Trophoblast cell (in vitro differentiated cells and primary cell): ENCODE results near the gene CNTFR.

ENCODE experiments used
- DNase-seq, 2 donors: peaks; one replicate each; pipeline ENCODE4 v3.0.0-alpha.2; 2016
- H2AFZ ChIP-seq: 2 replicates; pipeline ENCODE4 v1.6.1; 2013; ENCODE audit warnings: low read length, moderate library complexity, mild to moderate bottlenecking; ENCODE audit not compliant: insufficient read depth, poor library complexity
- H2AK5ac ChIP-seq: 2 replicates; pipeline ENCODE4 v1.6.1; 2013; ENCODE audit warnings: mild to moderate bottlenecking, low read length
- H2BK120ac ChIP-seq: 2 replicates; pipeline ENCODE4 v1.6.1; 2013; ENCODE audit warnings: low read length, mild to moderate bottlenecking, moderate library complexity; ENCODE audit not compliant: insufficient read depth, poor library complexity
- H2BK12ac ChIP-seq: 2 replicates; pipeline ENCODE4 v1.6.1; 2013; ENCODE audit warnings: mild to moderate bottlenecking, low read length, moderate library complexity
- H2BK5ac ChIP-seq: 2 replicates; pipeline ENCODE4 v1.6.1; 2013; ENCODE audit warnings: low read length, low read depth, moderate library complexity, mild to moderate bottlenecking; ENCODE audit not compliant: poor library complexity
- H3K14ac ChIP-seq: 2 replicates; pipeline ENCODE4 v1.6.1; 2013; ENCODE audit warnings: mild to moderate bottlenecking, low read length
- H3K18ac ChIP-seq: 2 replicates; pipeline ENCODE4 v1.6.1; 2013; ENCODE audit warnings: mild to moderate bottlenecking, low read length
- H3K23ac ChIP-seq: 2 replicates; pipeline ENCODE4 v1.6.1; 2013; ENCODE audit warnings: low read length
- H3K27ac ChIP-seq: 2 replicates; pipeline ENCODE4 v1.5.1; 2013; ENCODE audit warnings: low read depth, mild to moderate bottlenecking, inconsistent platforms, low read length, moderate library complexity
- H3K27me3 ChIP-seq: 2 replicates; pipeline ENCODE4 v1.6.1; 2013; ENCODE audit warnings: inconsistent platforms, mild to moderate bottlenecking, low read length, moderate library complexity; ENCODE audit not compliant: insufficient read depth
- H3K36me3 ChIP-seq, 2 experiments: 1 replicate in 1 of 2; 2 replicates in 1 of 2; pipeline ENCODE4 v1.6.1; 2013; ENCODE audit warnings: low read length in 2 of 2, mild to moderate bottlenecking in 2 of 2, moderate library complexity in 1 of 2; ENCODE audit not compliant: insufficient read depth in 2 of 2, control insufficient read depth in 1 of 2
- H3K4ac ChIP-seq: 2 replicates; pipeline ENCODE4 v1.6.1; 2013; ENCODE audit warnings: low read depth, mild to moderate bottlenecking, low read length, moderate library complexity
- H3K4me1 ChIP-seq, 2 experiments: 1 replicate in 1 of 2; 2 replicates in 1 of 2; pipeline ENCODE4 v1.6.1; 2013; ENCODE audit warnings: low read length in 2 of 2, mild to moderate bottlenecking in 2 of 2, moderate library complexity in 1 of 2; ENCODE audit not compliant: insufficient read depth in 2 of 2, control insufficient read depth in 1 of 2
- H3K4me2 ChIP-seq: 2 replicates; pipeline ENCODE4 v1.6.1; 2013; ENCODE audit warnings: inconsistent platforms, mild to moderate bottlenecking, low read length, moderate library complexity
- H3K4me3 ChIP-seq: 2 replicates; pipeline ENCODE4 v1.5.1; 2013; ENCODE audit warnings: mild to moderate bottlenecking, low read depth, low read length, inconsistent platforms
- H3K79me1 ChIP-seq: one replicate; pipeline ENCODE4 v1.6.1; 2013; ENCODE audit warnings: low read length
- H3K79me2 ChIP-seq: 2 replicates; pipeline ENCODE4 v1.6.1; 2013; ENCODE audit warnings: low read length, mild to moderate bottlenecking; ENCODE audit not compliant: control insufficient read depth, insufficient read depth, poor library complexity
- H3K9ac ChIP-seq: 2 replicates; pipeline ENCODE4 v1.6.1; 2013; ENCODE audit warnings: mild to moderate bottlenecking, low read length
- H3K9me3 ChIP-seq: 2 replicates; pipeline ENCODE4 v1.6.1; 2013; ENCODE audit warnings: low read depth, mild to moderate bottlenecking, control low read depth, inconsistent platforms, low read length; ENCODE audit not compliant: insufficient read depth
- H4K12ac ChIP-seq: 2 replicates; pipeline ENCODE4 v1.6.1; 2013; ENCODE audit warnings: low read depth, mild to moderate bottlenecking, low read length, moderate library complexity
- H4K8ac ChIP-seq: 2 replicates; pipeline ENCODE4 v1.6.1; 2013; ENCODE audit warnings: low read depth, mild to moderate bottlenecking, low read length, moderate library complexity
- H4K91ac ChIP-seq: one replicate; pipeline ENCODE4 v1.6.1; 2013; ENCODE audit warnings: low read depth, mild to moderate bottlenecking, low read length, moderate library complexity
- WGBS: extraction: QIAGEN DNeasy Blood & Tissue Kit; methylation state at CpG from one replicate; pipeline ENCODE4 v1.1.7; 2013; ENCODE audit warnings: missing lambda C conversion rate; ENCODE audit not compliant: insufficient read length, insufficient coverage; ENCODE audit errors: extremely low coverage; 5-methylcytosine and 5-hydroxymethylcytosine counted together

Gene CNTFR

DNA sequence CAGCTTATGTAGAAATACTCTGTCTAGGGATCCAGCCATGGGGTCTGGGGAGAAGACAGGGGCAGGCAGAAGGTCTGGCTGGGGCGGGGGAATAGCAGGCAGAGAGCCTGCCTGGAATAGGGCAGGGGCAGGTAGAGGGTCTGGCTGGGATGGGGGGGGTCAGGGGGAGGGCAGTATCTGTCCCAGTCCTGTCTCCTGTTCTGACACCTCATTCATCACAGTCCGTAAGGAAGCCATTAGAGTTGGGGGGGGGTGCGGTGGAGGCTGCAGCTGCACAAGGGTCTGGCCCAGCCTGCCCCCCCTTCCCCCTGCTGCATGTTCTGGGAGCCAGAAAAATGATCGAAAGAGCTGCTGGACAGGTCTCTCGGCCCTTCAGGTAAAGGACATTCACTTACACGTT, 32.6 kb downstream of the CNTFR start:
- H3K9me3 ChIP-seq = peaks cover 6% of the 10 kb centered on the region
- H2AFZ ChIP-seq = no peak overlapping the region
- no peak overlapping the region for H3K18ac ChIP-seq
- no peak overlapping the region for H3K9ac ChIP-seq
- no peak for DNase-seq
- H3K14ac ChIP-seq = no peak overlapping the region
- no peak overlapping the region for H4K8ac ChIP-seq
- no CpG with 5 or more reads among the region's 6 CpGs for WGBS
- no peak overlapping the region for H2BK5ac ChIP-seq
- H4K12ac ChIP-seq = no peak overlapping the region
- peaks cover 0 to 6% of the 10 kb centered on the region in 2 experiments for H3K4me1 ChIP-seq
- no peaks in the 10 kb centered on the region for H3K27me3 ChIP-seq
- H3K79me2 ChIP-seq = no peaks in the 10 kb centered on the region
- no peak overlapping the region for H4K91ac ChIP-seq
- H3K4me2 ChIP-seq = no peak overlapping the region
- no peak overlapping the region for H2BK12ac ChIP-seq
- H3K23ac ChIP-seq = no peak overlapping the region
- H3K79me1 ChIP-seq = no peaks in the 10 kb centered on the region
- no peak overlapping the region for H3K4me3 ChIP-seq
- H2BK120ac ChIP-seq = no peak overlapping the region
- no peak overlapping the region for H3K4ac ChIP-seq
- H2AK5ac ChIP-seq = no peak overlapping the region
- no peaks in the 10 kb centered on the region for H3K36me3 ChIP-seq
- no peak overlapping the region for H3K27ac ChIP-seq

- Histone ChIP-seq H2BK5ac (no peak overlapping the region), H2BK120ac (no peak overlapping the region), H2BK12ac (no peak overlapping the region), H4K12ac (no peak overlapping the region), H3K79me1 (no peaks in the 10 kb centered on the region), H3K18ac (no peak overlapping the region), H3K4ac (no peak overlapping the region), H3K23ac (no peak overlapping the region), H4K91ac (no peak overlapping the region), H3K14ac (no peak overlapping the region), H3K4me3 (no peak overlapping the region), H3K9me3 (peaks cover 6% of the 10 kb centered on the region), H3K79me2 (no peaks in the 10 kb centered on the region), H3K27ac (no peak overlapping the region), H2AFZ (no peak overlapping the region), H3K27me3 (no peaks in the 10 kb centered on the region), H2AK5ac (no peak overlapping the region), H3K4me1 (peaks cover 0 to 6% of the 10 kb centered on the region in 2 experiments), H3K4me2 (no peak overlapping the region), H3K36me3 (no peaks in the 10 kb centered on the region), H4K8ac (no peak overlapping the region), H3K9ac (no peak overlapping the region)
- no peak for DNase-seq
- 100% methylated on average over 1 of the region's 13 CpGs for WGBS
These were observed 33.5 kb downstream of the CNTFR start for GRCh38 chr9:34555936-34556525.

- no peak overlapping the region for H3K4me2 ChIP-seq
- no peaks in the 10 kb centered on the region for H3K36me3 ChIP-seq
- H3K9ac ChIP-seq = no peak overlapping the region
- no peaks in the 10 kb centered on the region for H3K79me1 ChIP-seq
- H3K27ac ChIP-seq = no peak overlapping the region
- no peak overlapping the region for H3K4ac ChIP-seq
- WGBS = no CpG with 5 or more reads among the region's 5 CpGs
- DNase-seq = no peak
- peaks cover 0 to 6% of the 10 kb centered on the region in 2 experiments for H3K4me1 ChIP-seq
- no peaks in the 10 kb centered on the region for H3K27me3 ChIP-seq
- H2BK5ac ChIP-seq = no peak overlapping the region
- no peak overlapping the region for H2BK120ac ChIP-seq
- no peak overlapping the region for H4K8ac ChIP-seq
- H3K18ac ChIP-seq = no peak overlapping the region
- H3K4me3 ChIP-seq = no peak overlapping the region
- no peak overlapping the region for H2AFZ ChIP-seq
- peaks cover 6% of the 10 kb centered on the region for H3K9me3 ChIP-seq
- H4K12ac ChIP-seq = no peak overlapping the region
- H4K91ac ChIP-seq = no peak overlapping the region
- no peaks in the 10 kb centered on the region for H3K79me2 ChIP-seq
- no peak overlapping the region for H2BK12ac ChIP-seq
- H2AK5ac ChIP-seq = no peak overlapping the region
- no peak overlapping the region for H3K23ac ChIP-seq
- H3K14ac ChIP-seq = no peak overlapping the region
These were observed 34.0 kb downstream of the CNTFR start for GRCh38 chr9:34555500-34555899.

DNA sequence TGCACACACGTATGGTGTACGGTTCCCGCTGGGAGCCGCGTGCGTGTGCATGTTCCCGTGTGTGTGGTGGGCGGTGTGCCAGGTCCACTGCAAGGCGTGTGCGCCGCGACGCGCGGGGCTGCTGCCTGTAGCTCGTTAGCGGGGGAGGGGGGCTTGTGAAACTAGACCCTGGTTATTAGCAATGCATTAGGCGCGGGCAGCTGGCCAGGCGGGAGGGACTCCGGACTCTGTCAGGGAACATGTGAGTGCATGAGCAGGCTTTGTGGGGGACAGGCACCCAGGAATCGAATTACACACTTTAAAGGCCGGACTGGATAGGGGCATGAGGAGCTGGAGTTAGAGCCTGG, 34.5 kb downstream of the CNTFR start:
- H3K4me1 ChIP-seq = peaks cover 0 to 6% of the 10 kb centered on the region in 2 experiments
- H2BK12ac ChIP-seq = no peak overlapping the region
- H3K27me3 ChIP-seq = no peaks in the 10 kb centered on the region
- WGBS = no CpG with 5 or more reads among the region's 23 CpGs
- H3K27ac ChIP-seq = no peak overlapping the region
- no peaks in the 10 kb centered on the region for H3K36me3 ChIP-seq
- no peak overlapping the region for H3K14ac ChIP-seq
- H3K9me3 ChIP-seq = peaks cover 6% of the 10 kb centered on the region
- H3K4me3 ChIP-seq = no peak overlapping the region
- H2AK5ac ChIP-seq = no peak overlapping the region
- no peak overlapping the region for H3K4me2 ChIP-seq
- H3K18ac ChIP-seq = no peak overlapping the region
- no peak overlapping the region for H4K12ac ChIP-seq
- H3K23ac ChIP-seq = no peak overlapping the region
- H2BK120ac ChIP-seq = no peak overlapping the region
- H4K91ac ChIP-seq = no peak overlapping the region
- H3K79me1 ChIP-seq = no peaks in the 10 kb centered on the region
- no peak overlapping the region for H2AFZ ChIP-seq
- no peak overlapping the region for H3K9ac ChIP-seq
- no peak overlapping the region for H4K8ac ChIP-seq
- H3K4ac ChIP-seq = no peak overlapping the region
- DNase-seq = no peak
- no peak overlapping the region for H2BK5ac ChIP-seq
- no peaks in the 10 kb centered on the region for H3K79me2 ChIP-seq
